Neuronal stem cell (in vitro differentiated cells): ENCODE results near the gene OR6X1.

Experiments
- DNase-seq: peaks from one replicate; pipeline ENCODE4 v3.0.0-alpha.2; 2013; ENCODE audit warnings: low spot score
- H2AFZ ChIP-seq: one replicate; pipeline ENCODE4 v1.6.1; 2013; ENCODE audit warnings: mild to moderate bottlenecking, low read length, inconsistent platforms
- H2AK5ac ChIP-seq: 2 replicates; pipeline ENCODE4 v1.6.1; 2013; ENCODE audit warnings: low read depth, mild to moderate bottlenecking, inconsistent platforms, low read length, moderate library complexity, mixed read lengths
- H2BK120ac ChIP-seq: 2 replicates; pipeline ENCODE4 v1.6.1; 2013; ENCODE audit warnings: low read depth, mild to moderate bottlenecking, inconsistent platforms, low read length, moderate library complexity, mixed read lengths
- H2BK12ac ChIP-seq: one replicate; pipeline ENCODE4 v1.6.1; 2013; ENCODE audit warnings: low read length, inconsistent platforms
- H2BK15ac ChIP-seq: 2 replicates; pipeline ENCODE4 v1.6.1; 2013; ENCODE audit warnings: mild to moderate bottlenecking, low read length, inconsistent platforms, mixed read lengths
- H2BK5ac ChIP-seq: one replicate; pipeline ENCODE4 v1.6.1; 2013; ENCODE audit warnings: inconsistent platforms, mild to moderate bottlenecking, low read length, moderate library complexity
- H3K14ac ChIP-seq: one replicate; pipeline ENCODE4 v1.6.1; 2013; ENCODE audit warnings: low read length, inconsistent platforms
- H3K18ac ChIP-seq: 2 replicates; pipeline ENCODE4 v1.6.1; 2013; ENCODE audit warnings: low read length, inconsistent platforms
- H3K23ac ChIP-seq: 2 replicates; pipeline ENCODE4 v1.6.1; 2013; ENCODE audit warnings: low read depth, mild to moderate bottlenecking, mixed read lengths, low read length, inconsistent platforms; ENCODE audit not compliant: poor library complexity
- H3K27ac ChIP-seq: replicated peaks from 3 replicates; pipeline ENCODE4 v1.5.1; 2013; ENCODE audit warnings: low read length, inconsistent platforms
- H3K27me3 ChIP-seq, 3 experiments: 2 replicates each; pipeline ENCODE4 v1.6.1; 2013; ENCODE audit warnings: low read length in 3 of 3, mild to moderate bottlenecking in 2 of 3, inconsistent platforms in 1 of 3, low read depth in 1 of 3, mixed read lengths in 1 of 3, moderate library complexity in 1 of 3; ENCODE audit not compliant: control insufficient read depth in 3 of 3, insufficient read depth in 3 of 3
- H3K36me3 ChIP-seq, 2 donors: replicated peaks in 1 of 2; 2 replicates each; pipeline ENCODE4 v1.6.1; 2013; ENCODE audit warnings: low read length in 2 of 2; ENCODE audit not compliant: control insufficient read depth in 2 of 2, insufficient read depth in 2 of 2
- H3K4ac ChIP-seq: 2 replicates; pipeline ENCODE4 v1.6.1; 2013; ENCODE audit warnings: inconsistent platforms, mild to moderate bottlenecking, low read length, moderate library complexity
- H3K4me1 ChIP-seq, 2 donors: 1 replicate in 1 of 2; 2 replicates in 1 of 2; pipeline ENCODE4 v1.6.1; 2013; ENCODE audit warnings: low read length in 2 of 2, low read depth in 1 of 2; ENCODE audit not compliant: control insufficient read depth in 2 of 2, insufficient read depth in 1 of 2
- H3K4me2 ChIP-seq: one replicate; pipeline ENCODE4 v1.6.1; 2013; ENCODE audit warnings: mild to moderate bottlenecking, low read length, inconsistent platforms; ENCODE audit not compliant: insufficient read depth, poor library complexity, severe bottlenecking
- H3K4me3 ChIP-seq, 2 donors: 2 replicates each; pipeline ENCODE4 v1.5.1; 2013; ENCODE audit warnings: low read length in 2 of 2, mild to moderate bottlenecking in 2 of 2, inconsistent platforms in 1 of 2, moderate library complexity in 1 of 2
- H3K79me1 ChIP-seq: one replicate; pipeline ENCODE4 v1.6.1; 2013; ENCODE audit warnings: low read depth, mild to moderate bottlenecking, inconsistent platforms, low read length, moderate library complexity
- H3K9ac ChIP-seq: one replicate; pipeline ENCODE4 v1.6.1; 2013; ENCODE audit warnings: mild to moderate bottlenecking, low read depth, low read length, inconsistent platforms; ENCODE audit not compliant: poor library complexity
- H3K9me3 ChIP-seq, 2 donors: replicated peaks in 1 of 2; 2 replicates each; pipeline versions ENCODE3 to v1.6.1; 2013; ENCODE audit warnings: low read length in 2 of 2, mild to moderate bottlenecking in 2 of 2, inconsistent platforms in 1 of 2, low read depth in 1 of 2, mixed read lengths in 1 of 2, moderate library complexity in 1 of 2; ENCODE audit not compliant: control insufficient read depth in 2 of 2, insufficient read depth in 1 of 2
- H4K8ac ChIP-seq: one replicate; pipeline ENCODE4 v1.6.1; 2013; ENCODE audit warnings: low read depth, mild to moderate bottlenecking, inconsistent platforms, low read length, moderate library complexity
- H4K91ac ChIP-seq: one replicate; pipeline ENCODE4 v1.6.1; 2013; ENCODE audit warnings: low read length, low read depth, mild to moderate bottlenecking, inconsistent platforms; ENCODE audit not compliant: poor library complexity
- WGBS, 2 donors: extraction: QIAGEN DNeasy Blood & Tissue Kit; methylation state at CpG; one replicate each; pipeline ENCODE4 v1.1.7; 2013; ENCODE audit warnings: missing lambda C conversion rate in 2 of 2, mixed read lengths in 1 of 2; ENCODE audit not compliant: insufficient read length in 2 of 2, insufficient replicate concordance in 1 of 2; ENCODE audit errors: extremely low coverage in 2 of 2; 5-methylcytosine and 5-hydroxymethylcytosine counted together

OR6X1 gene

DNA sequence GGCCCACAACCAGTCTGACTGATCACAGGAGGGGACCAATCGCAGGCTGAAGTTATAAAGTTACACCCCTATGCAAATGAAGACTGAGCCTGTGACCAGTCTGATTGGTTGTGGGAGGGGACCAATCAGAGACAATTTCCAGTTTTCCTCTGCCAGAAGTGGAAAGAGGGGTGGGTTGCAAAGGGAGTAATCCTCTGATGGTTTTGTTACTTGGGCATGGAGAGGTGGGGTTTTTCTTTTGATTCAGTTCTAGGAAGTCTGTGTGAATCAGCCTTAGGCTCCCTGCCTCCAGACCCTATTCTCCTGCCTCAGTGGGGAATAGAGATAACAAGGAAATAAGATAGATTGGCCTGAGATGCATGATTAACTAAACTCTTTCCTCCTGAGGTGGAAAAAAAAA lies 41.9 kb upstream of the OR6X1 start:
- Histone ChIP-seq H3K4me3 (no peak overlapping the region), H3K79me1 (no peaks in the 10 kb centered on the region)
- WGBS, 2 donors: no CpG with 5 or more reads among the region's 1 CpG

DNA sequence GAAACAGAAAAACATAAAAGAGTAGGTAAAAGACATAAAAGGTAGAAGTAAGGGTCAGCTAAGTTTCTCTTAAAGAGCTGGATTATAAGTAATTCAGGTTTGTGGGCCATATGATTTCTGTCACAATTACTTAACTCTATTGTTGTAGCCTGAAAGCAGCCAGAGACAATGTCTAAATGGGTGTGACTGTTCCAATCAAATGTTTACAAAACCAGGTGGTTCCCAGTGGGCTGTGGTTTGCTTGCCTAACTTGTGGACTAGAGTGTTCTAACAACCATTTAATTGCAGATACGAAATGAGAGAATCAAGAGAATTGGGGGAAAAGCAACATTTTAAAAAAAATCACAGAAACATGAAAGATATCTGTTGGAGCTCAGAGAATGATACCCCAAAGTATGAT lies 29.2 kb upstream of the OR6X1 start:
- Histone ChIP-seq H3K9me3 (no peaks in the 10 kb centered on the region), H3K14ac (no peak overlapping the region), H4K91ac (no peak overlapping the region)

More for the DNA sequence above, 41.9 kb upstream of the OR6X1 start:
- H2BK120ac ChIP-seq: no peak overlapping the region
- no peak overlapping the region for H3K14ac ChIP-seq
- no peak for DNase-seq
- H3K9me3 ChIP-seq: no peaks in the 10 kb centered on the region
- H4K8ac ChIP-seq: no peak overlapping the region
- H2BK12ac ChIP-seq: no peak overlapping the region
- no peak overlapping the region for H2BK5ac ChIP-seq
- no peaks in the 10 kb centered on the region for H3K36me3 ChIP-seq
- H2AFZ ChIP-seq: no peak overlapping the region
- no peaks in the 10 kb centered on the region for H3K4me1 ChIP-seq
- H2BK15ac ChIP-seq: no peak overlapping the region
- H3K9ac ChIP-seq: no peak overlapping the region
- no peak overlapping the region for H3K27ac ChIP-seq
- no peak overlapping the region for H3K4me2 ChIP-seq
- no peak overlapping the region for H2AK5ac ChIP-seq
- H3K4ac ChIP-seq: no peak overlapping the region
- no peak overlapping the region for H3K18ac ChIP-seq
- H3K23ac ChIP-seq: no peak overlapping the region
- no peak overlapping the region for H4K91ac ChIP-seq
- H3K27me3 ChIP-seq: no peaks in the 10 kb centered on the region

DNA sequence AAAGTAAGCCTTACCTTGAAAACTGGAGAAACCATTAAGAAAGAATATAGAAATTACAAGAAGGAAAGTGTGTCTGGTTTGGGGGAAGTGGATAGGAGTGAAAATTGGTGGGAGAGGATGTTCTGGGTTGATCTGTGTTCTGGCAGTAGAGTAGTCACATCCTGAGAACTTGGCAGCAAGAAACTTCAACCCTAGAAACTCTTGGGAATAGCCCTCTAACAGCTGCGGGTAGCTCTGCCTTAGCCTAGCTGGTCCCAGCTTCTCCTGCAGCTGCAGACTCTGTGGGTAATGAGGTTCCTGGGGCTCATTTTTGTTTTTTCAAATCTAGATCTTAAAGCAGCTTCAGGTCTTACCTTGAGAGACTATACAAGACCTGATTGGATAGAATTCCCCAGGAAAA lies 24.2 kb upstream of the OR6X1 start:
- H3K18ac ChIP-seq: no peak overlapping the region
- no peak overlapping the region for H3K14ac ChIP-seq
- DNase-seq: no peak
- H2AK5ac ChIP-seq: no peak overlapping the region
- no peak overlapping the region for H2BK15ac ChIP-seq
- no peak overlapping the region for H2BK120ac ChIP-seq
- no peak overlapping the region for H2BK5ac ChIP-seq
- no peak overlapping the region for H3K23ac ChIP-seq
- no peak overlapping the region for H4K8ac ChIP-seq
- no peaks in the 10 kb centered on the region for H3K36me3 ChIP-seq
- H3K79me1 ChIP-seq: no peaks in the 10 kb centered on the region
- no peak overlapping the region for H2BK12ac ChIP-seq
- H3K4me2 ChIP-seq: no peak overlapping the region
- no CpG with 5 or more reads among the region's 1 CpG for WGBS, 2 donors
- no peak overlapping the region for H3K27ac ChIP-seq
- H3K9me3 ChIP-seq: no peaks in the 10 kb centered on the region
- no peak overlapping the region for H3K4ac ChIP-seq
- H3K9ac ChIP-seq: no peak overlapping the region
- H3K27me3 ChIP-seq: no peaks in the 10 kb centered on the region
- no peaks in the 10 kb centered on the region for H3K4me1 ChIP-seq
- no peak overlapping the region for H2AFZ ChIP-seq
- H4K91ac ChIP-seq: no peak overlapping the region
- H3K4me3 ChIP-seq: no peak overlapping the region

More for the DNA sequence above, 29.2 kb upstream of the OR6X1 start:
- Histone ChIP-seq H3K36me3 (no peaks in the 10 kb centered on the region), H3K4ac (no peak overlapping the region), H3K9ac (no peak overlapping the region), H3K27me3 (no peaks in the 10 kb centered on the region), H2BK5ac (no peak overlapping the region), H3K4me3 (no peak overlapping the region), H2BK12ac (no peak overlapping the region), H3K18ac (no peak overlapping the region), H3K4me1 (no peaks in the 10 kb centered on the region), H3K23ac (no peak overlapping the region), H2AK5ac (no peak overlapping the region), H2BK120ac (no peak overlapping the region), H3K4me2 (no peak overlapping the region), H3K79me1 (no peaks in the 10 kb centered on the region), H4K8ac (no peak overlapping the region), H2AFZ (no peak overlapping the region), H3K27ac (no peak overlapping the region), H2BK15ac (no peak overlapping the region)
- WGBS, 2 donors: no CpG with 5 or more reads among the region's 1 CpG
- no peak for DNase-seq

DNA sequence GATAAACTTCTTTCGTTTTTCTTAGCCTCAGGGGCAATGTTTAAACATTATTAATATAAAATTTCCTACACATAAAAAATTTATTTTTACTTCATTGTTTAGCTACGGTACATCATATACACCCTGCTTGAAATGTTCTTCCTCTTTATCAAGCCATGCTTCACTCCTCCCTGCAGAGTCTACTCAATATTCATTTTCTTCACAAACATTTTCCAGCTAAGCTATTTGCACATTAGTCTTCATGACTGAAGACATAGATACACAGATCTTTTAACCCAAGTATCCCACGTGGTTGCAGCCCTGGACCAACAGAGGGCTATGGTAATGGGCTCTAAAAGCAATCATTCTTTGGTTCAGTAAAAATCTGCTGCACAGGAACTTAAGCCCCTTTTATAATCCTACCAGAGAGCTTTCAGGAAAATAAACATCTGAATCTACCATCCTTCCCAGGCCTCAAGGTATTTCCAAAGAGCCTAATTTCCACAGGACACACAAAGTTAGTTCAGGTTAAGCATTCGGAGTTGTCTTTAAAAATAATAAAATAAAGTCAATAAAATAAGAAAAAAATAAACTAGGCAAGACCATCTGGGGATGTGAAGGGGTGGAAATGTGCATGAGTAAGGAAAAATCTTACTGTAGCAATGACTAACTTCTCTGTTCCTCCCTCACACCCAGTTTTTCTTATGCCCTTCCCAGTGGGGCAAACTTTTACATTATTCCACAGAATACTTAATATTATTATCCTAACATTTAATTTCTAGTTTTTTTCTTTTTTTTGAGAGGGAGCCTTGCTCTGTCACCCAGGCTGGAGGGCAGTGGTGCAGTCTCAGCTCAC lies 21.6 kb upstream of the OR6X1 start:
- no peak overlapping the region for H2BK5ac ChIP-seq

More for the DNA sequence above, 21.6 kb upstream of the OR6X1 start:
- Histone ChIP-seq H3K4me1 (no peaks in the 10 kb centered on the region), H3K36me3 (no peaks in the 10 kb centered on the region), H3K9ac (no peak overlapping the region), H4K91ac (no peak overlapping the region), H3K9me3 (no peaks in the 10 kb centered on the region), H2BK15ac (no peak overlapping the region), H2AK5ac (no peak overlapping the region), H3K4me2 (no peak overlapping the region), H3K18ac (no peak overlapping the region), H3K23ac (no peak overlapping the region), H3K4ac (no peak overlapping the region), H3K79me1 (no peaks in the 10 kb centered on the region), H2AFZ (no peak overlapping the region), H3K27ac (no peak overlapping the region), H3K14ac (no peak overlapping the region), H4K8ac (no peak overlapping the region), H3K4me3 (no peak overlapping the region), H3K27me3 (no peaks in the 10 kb centered on the region), H2BK12ac (no peak overlapping the region), H2BK120ac (no peak overlapping the region)
- DNase-seq: no peak
- WGBS, 2 donors: no CpG with 5 or more reads among the region's 4 CpGs
